ENCODE measurements around the gene CDKN1C. TPM values are rescaled to one million over a fixed set of nuclear protein-coding genes. Genes with fewer than 3 reads are reported as not detected.

Gene CDKN1C
- total and polyA plus RNA-seq, 2 of the 8 experiments (the other 6 are each of a cell fraction or from before 2014, with no cell fraction given), result 12.8 to 14.1 TPM

DNA sequence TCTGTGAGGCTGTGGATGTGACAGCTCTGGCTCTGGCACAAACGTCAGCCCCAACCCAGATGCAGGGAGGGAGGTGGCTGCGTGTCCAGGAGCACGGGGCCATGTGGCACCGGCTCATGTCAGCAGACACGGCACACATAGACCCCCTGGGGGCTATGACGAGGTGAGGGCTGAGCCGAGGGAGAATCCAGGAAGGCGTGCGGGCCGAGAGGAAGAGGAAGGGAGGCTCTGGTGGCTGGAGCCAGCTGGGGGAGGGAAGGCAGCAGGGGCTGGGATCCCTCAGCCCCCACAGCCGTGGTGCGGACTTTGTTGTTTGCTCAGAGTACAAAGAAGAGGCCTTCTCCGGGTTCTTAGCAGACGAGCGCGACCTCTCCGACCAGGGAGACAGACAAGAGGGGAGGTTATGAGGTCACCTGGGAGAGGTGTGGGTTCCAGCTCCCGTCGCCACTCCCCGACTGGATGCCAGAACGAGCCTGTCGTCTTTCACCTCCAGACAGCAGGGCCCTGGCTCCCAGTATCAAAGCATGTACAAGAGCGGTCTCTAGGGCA lies 46.1 kb downstream of the CDKN1C start:
- Histone ChIP-seq H4K20me1 (replicated peaks in 1 of 2; ENCODE audit: control insufficient read depth in 1 of 2, insufficient read depth in 2 of 2, low read length in 2 of 2) (no peaks in the 10 kb centered on the region), H4K5ac (ENCODE audit: insufficient read length, low read depth, low read length) (no peak overlapping the region), H3K79me2 (ENCODE audit: control insufficient read depth in 1 of 2, insufficient read depth in 2 of 2, low read length in 2 of 2) (no peaks in the 10 kb centered on the region), H3K4me2 (ENCODE audit: insufficient read depth in 1 of 2, low read depth in 2 of 2, low read length in 2 of 2) (no peak overlapping the region), H3K14ac (ENCODE audit: insufficient read length) (no peak overlapping the region), H3K23me2 (ENCODE audit: low read depth, low read length) (no peaks in the 10 kb centered on the region), H2BK20ac (ENCODE audit: low read length) (no peak overlapping the region), H3K56ac (replicated peaks; ENCODE audit: insufficient read length, low read depth, low read length) (no peak overlapping the region), H2BK5ac (ENCODE audit: low read depth, low read length) (no peak overlapping the region), H3K4me1 (replicated peaks in 1 of 4; ENCODE audit: control insufficient read depth in 3 of 4, insufficient read depth in 4 of 4, low read length in 3 of 4) (peaks cover 0 to 21% (median 13%) of the 10 kb centered on the region in 4 experiments; a peak in 6 of 7 replicates), H3K4ac (replicated peaks; ENCODE audit: insufficient read length, low read depth, low read length) (no peak overlapping the region), H3K9me3 (ENCODE audit: insufficient read depth in 2 of 2, low read depth in 1 of 2, low read length in 1 of 2) (no peaks in the 10 kb centered on the region), H3K18ac (ENCODE audit: extremely low read depth, low read length) (no peak overlapping the region; the same call in 1 of the 2 replicates), H3K36me3 (ENCODE audit: control insufficient read depth in 2 of 4, insufficient read depth in 4 of 4, low read length in 3 of 4) (no peaks in the 10 kb centered on the region), H2BK15ac (ENCODE audit: low read length) (no peak overlapping the region), H3K79me1 (ENCODE audit: low read depth, low read length) (no peaks in the 10 kb centered on the region), H3K27ac (ENCODE audit: low read depth, low read length) (no peak overlapping the region), H3K23ac (ENCODE audit: insufficient read length) (no peak overlapping the region), H2AFZ (ENCODE audit: low read length) (no peak overlapping the region), H2AK5ac (ENCODE audit: low read depth, low read length) (no peak overlapping the region), H3K27me3 (replicated peaks in 1 of 4; ENCODE audit: control insufficient read depth in 3 of 4, extremely low read depth in 1 of 4, insufficient read depth in 3 of 4, low read length in 3 of 4) (peaks cover 0 to 11% (median 5%) of the 10 kb centered on the region in 4 experiments; a peak in 3 of 7 replicates), H3K9ac (replicated peaks in 1 of 4; ENCODE audit: extremely low read depth in 1 of 4, low read depth in 3 of 4, low read length in 3 of 4) (no peak overlapping the region), H2BK12ac (ENCODE audit: low read depth, low read length) (peak overlapping the region; percentile 87; the same call in 1 of the 2 replicates), H2BK120ac (replicated peaks; ENCODE audit: low read depth, low read length) (no peak overlapping the region), H4K91ac (replicated peaks; ENCODE audit: insufficient read length, low read length) (no peak overlapping the region), H3K4me3 (ENCODE audit: extremely low read depth in 1 of 4, insufficient read depth in 2 of 4, low read depth in 3 of 4, low read length in 4 of 4) (no peak overlapping the region), H4K8ac (ENCODE audit: extremely low read depth, insufficient read depth, low read length) (no peak overlapping the region)
- 88% methylated on average over 22 of the region's 23 CpGs; no CpG with 5 or more reads in 1 of the 2 experiments for WGBS, 2 experiments (ENCODE audit: extremely low coverage in 1 of 2, insufficient coverage in 1 of 2, insufficient read length in 1 of 2, insufficient replicate concordance in 2 of 2, low coverage in 1 of 2, low lambda C conversion rate in 2 of 2, missing lambda C conversion rate in 1 of 2)
- FAIRE-seq, result no peak
- TF ChIP-seq BACH1 (IDR thresholded peaks at IDR 0.05; ENCODE audit: low read length), result no peak
- TF ChIP-seq CREB1 (IDR thresholded peaks at IDR 0.05), result no peak
- TF ChIP-seq TAF7 (optimal IDR thresholded peaks at IDR 0.05; ENCODE audit: borderline replicate concordance, low read depth, low read length), result no peak
- TF ChIP-seq CBX5 (IDR thresholded peaks at IDR 0.05; ENCODE audit: low read depth, low read length), result no peak
- TF ChIP-seq, protein P1, sequence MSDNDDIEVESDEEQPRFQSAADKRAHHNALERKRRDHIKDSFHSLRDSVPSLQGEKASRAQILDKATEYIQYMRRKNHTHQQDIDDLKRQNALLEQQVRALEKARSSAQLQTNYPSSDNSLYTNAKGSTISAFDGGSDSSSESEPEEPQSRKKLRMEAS (IDR thresholded peaks at IDR 0.05), result no peak
- no peak for TF ChIP-seq SP1 (IDR thresholded peaks at IDR 0.05; ENCODE audit: low read depth, low read length)
- TF ChIP-seq GABPA (IDR thresholded peaks at IDR 0.05; ENCODE audit: borderline replicate concordance, insufficient read depth, low read length), result no peak
- no peak for TF ChIP-seq FOSL1 (IDR thresholded peaks at IDR 0.05; ENCODE audit: insufficient read depth, low read depth, low read length)
- no peak for TF ChIP-seq TCF12 (IDR thresholded peaks at IDR 0.05; ENCODE audit: low read depth, low read length)
- no peak for TF ChIP-seq YY1 (IDR thresholded peaks at IDR 0.05; ENCODE audit: low read depth, low read length)
- TF ChIP-seq TAF1 (IDR thresholded peaks at IDR 0.05; ENCODE audit: low read depth, low read length), result no peak
- POLR2A ChIA-PET (ENCODE audit: partially characterized antibody), result no interaction called here
- no peak for DNase-seq (ENCODE audit: low read depth in 1 of 2, low spot score in 2 of 2)
- CTCF ChIA-PET (ENCODE audit: partially characterized antibody), result interaction anchor here (1.2 to 1.4 kb wide), 2 partner anchors 48 to 64 kb away, joined by 3 to 4 read pairs; no protein-coding TSS in a partner anchor

All from H1 (cell line).